GM21576 (cell line): ENCODE data around the gene JOSD1.
"Not testable (repeated sequence)": the region's sequence is repeated elsewhere in the genome, so short reads cannot be mapped to it uniquely, and the experiment has no call there.

Experiments used
- ATAC-seq: cut with Tn5 transposase; IDR thresholded peaks from one replicate; pipeline ENCODE4 v1.9.1; 2021; ENCODE audit warnings: mild to moderate bottlenecking, moderate library complexity; ENCODE audit not compliant: unreplicated experiment

The JOSD1 gene

GRCh38 chr22:38694049-38694448, 6.7 kb downstream of the JOSD1 start:
- no peak for ATAC-seq

- ATAC-seq: no peak
Observed at GRCh38 chr22:38689651-38690050, 11.1 kb downstream of the JOSD1 start.

GRCh38 chr22:38685761-38686160, 15.0 kb downstream of the JOSD1 start:
- no peak for ATAC-seq

DNA sequence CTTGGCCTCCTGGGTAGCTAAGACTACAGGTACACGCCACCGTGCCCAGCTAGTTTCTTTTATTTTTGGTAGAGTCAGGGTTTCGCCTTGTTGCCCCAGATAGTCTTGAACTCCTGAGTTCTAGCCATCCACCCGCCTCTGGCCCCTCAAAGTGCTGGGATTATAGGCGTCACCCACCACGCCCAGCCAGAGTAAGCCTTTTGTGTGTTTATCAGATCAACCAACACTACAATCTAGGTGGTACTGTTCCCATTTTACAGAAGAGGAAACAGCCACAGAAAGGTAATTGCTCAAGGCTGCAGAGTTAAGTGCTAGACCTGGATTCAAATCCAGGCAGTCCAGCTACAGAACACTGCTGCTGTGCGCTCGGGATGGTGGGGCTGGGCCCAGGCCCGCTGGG, 15.8 kb downstream of the JOSD1 start:
- no peak for ATAC-seq

DNA sequence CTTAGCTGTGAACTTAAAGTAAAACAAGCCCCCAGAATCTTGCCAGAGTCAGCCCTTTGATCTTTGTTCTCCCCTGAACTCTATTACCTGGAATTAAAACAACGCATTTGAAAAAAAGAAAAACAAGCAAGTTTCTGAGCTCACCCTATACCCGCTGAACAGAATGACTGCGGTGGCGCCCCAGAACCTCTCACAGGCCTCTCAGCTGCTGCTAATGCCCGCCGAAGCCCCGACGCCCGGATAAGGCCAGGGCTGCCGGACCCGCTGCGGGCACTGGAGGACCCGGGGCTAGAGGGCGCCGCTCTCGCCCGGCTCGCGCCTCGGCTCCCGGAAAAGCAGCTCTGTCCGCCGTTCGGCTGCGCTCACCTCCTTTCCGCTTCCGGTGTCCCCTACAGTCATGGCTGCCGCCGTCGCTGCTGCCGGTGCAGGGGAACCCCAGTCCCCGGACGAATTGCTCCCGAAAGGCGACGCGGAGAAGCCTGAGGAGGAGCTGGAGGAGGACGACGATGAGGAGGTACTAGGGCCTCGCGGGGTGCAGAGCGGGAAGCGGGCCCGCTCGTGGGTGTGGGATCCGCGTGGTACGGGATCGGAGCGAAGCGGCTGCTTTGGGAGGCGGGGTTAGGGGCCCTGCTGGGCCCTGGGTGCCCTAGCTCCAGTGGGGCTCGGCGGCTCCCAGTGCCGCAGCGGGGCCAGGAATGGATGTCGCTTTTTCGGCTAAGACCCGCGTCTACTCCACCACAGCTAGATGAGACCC, 19.0 kb downstream of the JOSD1 start, which contains the start of gene TOMM22:
Gene TOMM22 (plus strand): TSS at position 376 of the 754 bp plus-strand sequence. CDS start 22 bp downstream, at position 398.
- peak; percentile 86 for ATAC-seq

DNA sequence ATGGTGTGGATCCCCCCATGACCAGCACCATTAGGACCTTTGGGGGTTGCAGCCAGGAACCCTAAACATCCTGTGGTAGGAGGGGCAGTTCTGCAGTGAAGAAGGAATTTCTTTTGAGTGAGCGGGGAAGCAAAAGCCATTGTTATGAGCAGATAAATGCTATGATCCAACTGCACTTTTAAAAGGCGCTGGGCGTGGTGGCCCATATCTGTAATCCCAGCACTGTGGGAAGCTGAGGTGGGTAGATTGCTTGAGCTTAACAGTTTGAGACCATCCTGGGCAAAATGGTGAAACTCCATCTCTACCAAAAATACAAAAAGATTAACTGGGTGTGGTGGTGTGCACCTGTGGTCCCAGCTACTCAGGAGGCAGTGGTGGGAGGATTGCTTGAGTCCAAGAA, 24.9 kb downstream of the JOSD1 start:
- ATAC-seq: no peak

DNA sequence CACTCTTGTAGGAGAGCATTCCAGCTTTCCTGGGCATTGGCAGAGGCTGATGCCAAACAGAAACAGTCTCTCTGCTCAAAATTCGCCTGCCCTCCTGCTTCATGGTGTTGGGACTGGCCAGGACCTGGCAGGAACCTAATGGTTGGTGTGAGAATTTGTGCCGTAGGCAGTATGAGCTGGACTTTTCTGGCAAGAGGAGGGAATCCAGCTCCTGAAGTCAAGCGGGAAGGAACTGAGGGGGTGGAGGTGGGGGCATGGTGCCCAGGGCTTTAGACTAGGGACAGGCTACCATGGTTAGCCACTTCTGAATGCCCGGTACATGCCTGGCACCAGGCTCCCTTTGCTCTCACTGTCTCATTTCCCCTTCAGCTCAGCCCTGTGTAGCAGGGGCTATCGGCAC, 25.9 kb downstream of the JOSD1 start:
- no peak for ATAC-seq

GRCh38 chr22:38657045-38657909, 43.5 kb downstream of the JOSD1 start:
- ATAC-seq: no peak

DNA sequence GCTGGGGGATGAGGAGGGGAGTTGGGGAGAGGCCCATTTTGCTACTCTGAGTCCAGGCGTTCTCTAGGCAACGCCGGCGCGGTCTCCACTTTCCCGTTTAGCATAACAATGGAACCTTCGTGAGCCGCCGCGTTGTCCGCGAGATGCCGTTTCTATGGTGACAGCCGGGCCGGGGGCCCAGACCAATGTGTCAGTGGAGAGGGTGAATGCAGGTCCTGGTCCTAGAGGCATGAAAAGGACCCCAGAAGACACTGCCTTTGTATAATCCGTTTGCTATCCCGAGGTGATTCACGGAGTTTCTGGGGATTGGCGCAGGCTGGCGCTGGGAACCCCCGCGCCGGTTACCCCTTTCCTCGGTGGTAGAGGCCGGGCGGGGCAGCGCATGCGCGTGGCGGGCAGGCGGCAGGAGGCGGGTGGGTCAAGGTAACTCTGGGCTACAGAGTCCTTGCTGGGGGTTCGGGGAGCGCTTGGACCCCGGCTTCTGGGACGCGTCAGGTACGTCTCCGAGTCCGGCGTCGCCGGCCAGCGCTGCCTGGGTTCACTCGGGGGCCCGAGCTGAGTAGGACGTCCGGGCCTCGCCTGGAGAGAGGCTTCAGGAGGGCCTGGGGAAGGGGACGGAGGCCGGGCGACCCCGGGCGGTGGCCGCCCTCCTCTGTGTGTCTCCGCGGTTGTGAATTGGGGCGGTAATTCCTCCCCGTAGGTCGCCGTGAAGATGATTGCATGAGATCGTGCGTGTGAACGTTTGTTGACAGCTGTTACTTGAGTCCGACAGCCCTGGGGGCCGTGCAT, 44.3 kb downstream of the JOSD1 start, which contains the start of the genes CBY1 and FAM227A:
Gene CBY1 (plus strand): TSS at position 383 of the 789 bp plus-strand sequence. CDS start 11,417 bp downstream, outside the sequence.
Gene FAM227A (minus strand): TSS at position 137 of the 789 bp plus-strand sequence. CDS start 6,224 bp downstream, outside the sequence.
- peak; percentile 55 for ATAC-seq

DNA sequence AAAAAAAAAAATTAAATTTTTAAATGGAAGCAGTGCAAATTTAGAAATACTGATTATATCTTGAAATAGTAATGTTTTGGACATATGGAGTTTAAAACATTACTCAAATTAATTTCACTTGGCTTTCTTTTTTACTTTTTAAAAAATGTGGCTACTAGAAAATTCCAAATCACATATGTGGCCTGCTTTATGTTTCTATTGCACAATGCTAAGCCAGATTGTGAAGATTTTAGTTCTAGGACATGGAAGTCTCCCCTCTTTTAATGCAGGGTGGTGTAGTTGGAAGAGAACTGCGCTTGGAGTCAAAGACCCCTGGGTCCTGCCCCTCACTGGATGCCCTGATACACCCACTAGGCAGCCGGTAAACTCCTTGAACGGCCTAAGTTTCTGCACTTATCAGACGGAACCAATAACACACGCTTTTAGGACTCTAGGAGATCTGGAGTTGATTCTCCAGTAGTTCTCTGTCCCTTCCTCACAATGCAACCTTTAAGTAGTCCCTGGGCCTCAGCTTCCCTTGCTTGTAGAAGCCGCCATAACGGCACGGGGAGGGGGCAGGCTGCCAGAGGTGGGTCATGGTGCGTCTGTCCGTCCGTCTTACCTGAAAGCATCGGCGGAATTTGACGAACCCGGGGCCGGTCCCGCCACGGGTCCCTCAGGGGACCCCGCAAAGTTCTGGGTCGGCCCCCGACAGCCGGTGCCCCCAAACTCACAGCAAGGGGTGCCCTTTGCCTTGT, 45.1 kb downstream of the JOSD1 start:
- no peak for ATAC-seq

- no peak for ATAC-seq
Observed at GRCh38 chr22:38653741-38654140, 47.0 kb downstream of the JOSD1 start.

- no peak for ATAC-seq
Observed at GRCh38 chr22:38652859-38653258, 47.9 kb downstream of the JOSD1 start.

DNA sequence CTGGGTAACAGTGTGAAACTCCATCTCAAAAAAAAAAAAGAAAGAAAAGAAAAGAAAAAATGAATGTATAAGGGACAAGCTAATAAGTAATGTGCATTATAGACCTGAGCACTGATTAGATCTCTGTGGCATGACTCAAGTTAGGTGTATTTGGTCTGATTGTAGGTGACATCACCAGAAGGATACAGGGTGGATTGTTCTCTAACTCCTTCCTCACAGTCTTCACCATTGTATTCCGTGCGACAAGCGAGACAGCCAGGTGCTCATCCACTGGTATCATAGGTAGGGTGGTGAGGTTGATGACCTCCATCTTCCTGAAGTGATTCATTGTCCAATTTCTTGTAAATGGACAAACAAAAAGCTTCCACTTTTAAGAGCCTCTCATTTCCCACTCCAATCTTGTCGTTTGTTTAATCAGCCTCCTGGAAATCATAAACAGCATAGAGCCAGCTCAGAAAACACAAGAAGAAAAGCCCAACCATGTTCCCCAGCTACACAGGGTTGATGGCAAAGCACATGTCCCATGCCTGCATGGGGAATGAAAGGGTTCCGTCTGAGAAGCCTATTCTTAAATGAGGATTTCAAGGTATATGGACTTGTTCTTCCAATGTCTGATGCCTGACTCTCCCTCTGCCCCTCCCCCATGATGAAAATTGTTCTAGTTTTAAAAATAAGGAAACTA, 50.8 kb downstream of the JOSD1 start:
- no peak for ATAC-seq

- ATAC-seq: no peak
Observed at GRCh38 chr22:38645430-38645829, 55.3 kb downstream of the JOSD1 start.

DNA sequence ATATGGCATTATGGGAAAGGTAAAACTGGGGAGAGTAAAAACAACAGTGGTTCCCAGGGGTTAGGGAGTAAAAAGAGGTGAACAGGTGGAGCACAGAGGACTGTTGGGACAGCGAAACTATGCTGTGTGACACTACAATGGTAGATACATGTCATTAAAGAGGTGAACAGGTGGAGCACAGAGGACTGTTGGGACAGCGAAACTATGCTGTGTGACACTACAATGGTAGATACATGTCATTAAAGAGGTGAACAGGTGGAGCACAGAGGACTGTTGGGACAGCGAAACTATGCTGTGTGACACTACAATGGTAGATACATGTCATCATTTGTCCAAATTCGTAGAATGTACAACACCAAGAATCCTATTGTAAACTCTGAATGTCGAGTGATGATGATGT, 56.5 kb downstream of the JOSD1 start:
- not testable (repeated sequence) for ATAC-seq

DNA sequence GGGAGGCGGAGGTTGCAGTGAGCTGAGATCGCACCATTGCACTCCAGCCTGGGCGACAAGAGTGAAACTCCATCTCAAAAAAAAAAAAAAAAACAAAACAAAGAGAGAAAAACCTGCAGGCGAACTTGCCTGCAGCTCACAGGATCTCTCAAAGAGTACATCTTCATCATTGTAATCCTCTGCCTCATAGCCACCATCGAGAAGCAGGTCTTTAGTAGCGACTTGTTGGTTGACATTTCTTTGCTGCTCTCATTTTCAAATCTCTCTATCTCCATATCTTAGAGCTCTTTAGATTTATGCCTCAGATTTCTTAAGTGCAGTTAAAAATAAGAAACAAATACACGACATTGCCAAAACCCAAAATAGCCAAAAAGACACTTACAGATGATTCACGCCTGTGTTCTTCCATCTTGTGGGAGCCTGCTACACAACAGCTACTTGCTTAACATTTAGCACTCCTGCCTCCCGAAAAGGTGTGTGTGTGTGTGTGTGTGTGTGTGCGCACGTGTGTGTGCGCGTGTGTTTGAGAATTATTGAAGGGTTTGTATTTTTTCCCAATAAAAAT, 59.2 kb downstream of the JOSD1 start:
- no peak for ATAC-seq

DNA sequence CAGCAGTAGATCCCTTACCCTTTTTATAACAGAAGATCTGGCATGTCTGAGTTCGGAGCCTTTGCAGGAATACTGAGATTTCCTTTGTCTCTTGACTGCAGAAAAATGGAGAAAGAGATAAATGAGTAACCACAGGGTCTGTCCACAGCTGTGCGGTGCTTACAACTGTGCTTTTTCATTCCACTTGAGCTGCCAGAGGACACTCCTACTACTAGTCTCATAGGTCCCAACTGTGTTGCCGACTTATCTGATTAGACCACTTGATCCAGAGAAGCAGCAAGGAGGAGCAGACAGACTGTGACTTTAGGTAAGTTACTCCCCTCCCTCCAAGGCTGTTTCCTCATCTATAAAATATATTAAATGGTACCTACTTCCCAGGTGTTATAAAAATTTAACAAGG, 62.0 kb downstream of the JOSD1 start:
- ATAC-seq: no peak

DNA sequence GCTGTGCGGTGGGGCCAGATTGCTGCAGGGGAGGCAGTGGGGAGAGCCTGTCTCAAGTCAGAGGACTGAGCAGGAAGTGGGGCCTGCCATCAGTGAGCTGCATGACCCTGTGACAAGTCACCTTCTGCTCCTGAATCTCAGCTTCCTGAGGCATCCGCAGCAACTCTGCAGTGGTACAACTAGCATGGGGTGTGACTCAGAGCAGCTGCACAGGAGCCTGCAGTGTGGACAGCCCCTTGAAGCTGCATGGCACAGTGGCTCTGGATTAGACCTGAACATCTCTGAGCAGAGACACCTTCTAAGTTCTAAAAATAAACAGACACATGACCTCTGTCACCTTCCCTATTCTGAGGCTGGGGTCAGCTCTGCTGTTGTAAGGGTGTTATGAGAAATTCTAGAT, 62.5 kb downstream of the JOSD1 start:
- no peak for ATAC-seq
